Endothelial cell of umbilical vein (primary cell): ENCODE data around the gene RAD51B. TPM values are rescaled to one million over a fixed set of nuclear protein-coding genes. Genes with fewer than 3 reads are reported as not detected.

ENCODE experiments used
- BruUV-seq: library from RNA; stranded (reverse); fragments of 400-500 nt; replicated peaks from 2 replicates; lab custom pipeline; 2021; lab: Mats Ljungman, UMichigan
- CTCF ChIA-PET: fragments of 300-600, 350-600 bp; sonication (Branson Sonifier 250); formaldehyde crosslinking; loops from one replicate; lab custom pipeline; 2021; ENCODE audit warnings: antibody characterized with exemption, inconsistent platforms; lab: Charles Lee
- POLR2A ChIA-PET: fragments of 300-600, 350-600 bp; sonication (Branson Sonifier 250); formaldehyde crosslinking; loops from one replicate; lab custom pipeline; 2021; ENCODE audit warnings: antibody characterized with exemption, inconsistent platforms; lab: Charles Lee
- DNase-seq: peaks from one replicate; pipeline ENCODE4 v3.0.0-alpha.2; 2011; ENCODE audit warnings: low read depth, low spot score
- FAIRE-seq: peaks from 2 replicates; lab custom pipeline; 2011; peaks lifted over from hg19 to GRCh38; lab: Jason Lieb, UNC
- H2AFZ ChIP-seq: 2 replicates; pipeline ENCODE4 v1.6.0; 2012; ENCODE audit warnings: low read depth, low read length, control low read depth, inconsistent platforms
- H3K27ac ChIP-seq: 2 replicates; pipeline ENCODE4 v1.5.1; 2011; ENCODE audit warnings: low read depth, mild to moderate bottlenecking, control low read depth, low read length, moderate library complexity; ENCODE audit not compliant: insufficient read depth
- H3K27me3 ChIP-seq, 2 experiments: 2 replicates each; pipeline versions ENCODE4 v1.6.0 to v1.6.1; 2011; ENCODE audit warnings: low read length in 2 of 2, mixed read lengths in 1 of 2; ENCODE audit not compliant: control insufficient read depth in 2 of 2, insufficient read depth in 2 of 2
- H3K36me3 ChIP-seq, 2 experiments: 2 replicates in 1 of 2; 3 replicates in 1 of 2; pipeline ENCODE4 v1.5.1; 2011; ENCODE audit warnings: low read length in 2 of 2, mild to moderate bottlenecking in 1 of 2, moderate library complexity in 1 of 2; ENCODE audit not compliant: control insufficient read depth in 2 of 2, insufficient read depth in 2 of 2; ENCODE audit errors: extremely low read depth in 1 of 2
- H3K4me1 ChIP-seq: 3 replicates; pipeline ENCODE4 v1.5.1; 2011; ENCODE audit warnings: mild to moderate bottlenecking, low read length; ENCODE audit not compliant: control insufficient read depth, insufficient read depth; ENCODE audit errors: extremely low read depth
- H3K4me2 ChIP-seq: 2 replicates; pipeline ENCODE4 v1.6.1; 2011; ENCODE audit warnings: low read length, control low read depth, mixed read lengths; ENCODE audit not compliant: insufficient read depth
- H3K4me3 ChIP-seq, 3 experiments: fragments of 200-600 bp in 1 of 3; sonication (generic), shearing (Covaris generic) in 1 of 3; replicated peaks in 1 of 3; 2 replicates each; pipeline ENCODE4 v1.5.1; 2011 to 2016; ENCODE audit warnings: control low read depth in 3 of 3, low read length in 3 of 3, mild to moderate bottlenecking in 2 of 3, inconsistent platforms in 1 of 3, low read depth in 1 of 3, moderate library complexity in 1 of 3; ENCODE audit not compliant: insufficient read depth in 1 of 3
- H3K79me2 ChIP-seq: 2 replicates; pipeline ENCODE4 v1.6.0; 2012; ENCODE audit warnings: low read length, inconsistent platforms; ENCODE audit not compliant: control insufficient read depth, insufficient read depth
- H3K9ac ChIP-seq: replicated peaks from 2 replicates; pipeline ENCODE3; 2011; ENCODE audit warnings: low read length, control low read depth; ENCODE audit not compliant: insufficient read depth; ENCODE audit errors: extremely low read depth
- H3K9me1 ChIP-seq: replicated peaks from 3 replicates; pipeline ENCODE4 v1.6.0; 2011; ENCODE audit warnings: mild to moderate bottlenecking, low read length; ENCODE audit not compliant: control insufficient read depth, insufficient read depth; ENCODE audit errors: extremely low read depth
- H3K9me3 ChIP-seq: replicated peaks from 2 replicates; pipeline ENCODE4 v1.5.1; 2012; ENCODE audit warnings: low read length, inconsistent platforms; ENCODE audit not compliant: control insufficient read depth, insufficient read depth
- H4K20me1 ChIP-seq: replicated peaks from 2 replicates; pipeline ENCODE3; 2011; ENCODE audit warnings: mild to moderate bottlenecking, low read length; ENCODE audit not compliant: control insufficient read depth, insufficient read depth; ENCODE audit errors: extremely low read depth
- EZH2 ChIP-seq: IDR thresholded peaks from 2 replicates; pipeline ENCODE4 v1.6.1; 2012; ENCODE audit warnings: borderline replicate concordance, low read depth, mild to moderate bottlenecking, moderate library complexity, low read length, inconsistent platforms; ENCODE audit not compliant: severe bottlenecking
- FOS ChIP-seq: IDR thresholded peaks from 2 replicates; pipeline ENCODE4 v1.6.1; 2011; ENCODE audit warnings: mild to moderate bottlenecking, low read length, moderate library complexity, borderline replicate concordance; ENCODE audit not compliant: insufficient read depth
- JUN ChIP-seq: IDR thresholded peaks from 2 replicates; pipeline ENCODE4 v1.6.1; 2011; ENCODE audit warnings: borderline replicate concordance, low read depth; ENCODE audit not compliant: insufficient read length, insufficient read depth
- MYC ChIP-seq: IDR thresholded peaks from one replicate; pipeline ENCODE4 v1.6.1; 2011; ENCODE audit warnings: mild to moderate bottlenecking, low read depth, low read length
- POLR2A ChIP-seq: IDR thresholded peaks from 2 replicates; pipeline ENCODE4 v1.6.1; 2012; ENCODE audit warnings: low read depth, mild to moderate bottlenecking, control low read depth, low read length
- dilution Hi-C: fragments of 300-500 bp; cut with MboI; formaldehyde crosslinking; loops from one replicate; pipeline ENCODE4 v1.15.0; 2019; ENCODE audit warnings: low sequenced_read_pairs; ENCODE audit not compliant: extremely low pct_ligation_motif_present
- intact Hi-C: fragments of 100-400 bp; cut with micrococcal nuclease; formaldehyde crosslinking; loops from one replicate; pipeline ENCODE4 v1.10.0; 2022
- polyA plus RNA-seq, 4 experiments: library from polyadenylated mRNA; depleted of rRNA in 3 of 4; stranded (reverse) in 3 of 4; unstranded in 1 of 4; fragments of >200 nt; gene quantifications; 2 replicates each; pipeline versions ENCODE4 v1.2.1 to v1.2.3, GENCODE V29; 2011 to 2012; ENCODE audit warnings: missing spikeins in 1 of 4
- total RNA-seq: library from RNA; stranded (reverse); gene quantifications from 2 replicates; pipeline ENCODE4 v1.2.3, GENCODE V29; 2021
- TF ChIP-seq, protein P1 (sequence below), 2 donors: IDR thresholded peaks; 1 replicate in 1 of 2; 2 replicates in 1 of 2; pipeline ENCODE4 v1.5.1; 2011; ENCODE audit warnings: low read length in 2 of 2, mild to moderate bottlenecking in 2 of 2, moderate library complexity in 2 of 2, control low read depth in 1 of 2, inconsistent platforms in 1 of 2, low read depth in 1 of 2; ENCODE audit not compliant: insufficient read depth in 1 of 2; ENCODE audit errors: extremely low read depth in 1 of 2

The RAD51B gene
- total and polyA plus RNA-seq, 2 donors (not counting 3 experiments of a cell fraction or from before 2014, with no cell fraction given): 3.9 to 19.0 TPM

- Histone ChIP-seq H3K27ac (no peak overlapping the region), H3K27me3 (no peaks in the 10 kb centered on the region), H3K9me3 (no peaks in the 10 kb centered on the region), H3K79me2 (no peaks in the 10 kb centered on the region), H3K4me1 (no peaks in the 10 kb centered on the region), H3K9me1 (no peaks in the 10 kb centered on the region), H3K4me2 (no peak overlapping the region), H3K4me3 (no peak overlapping the region), H4K20me1 (no peaks in the 10 kb centered on the region), H3K36me3 (no peaks in the 10 kb centered on the region), H3K9ac (no peak overlapping the region), H2AFZ (no peak overlapping the region)
- CTCF ChIA-PET: interaction anchor here (1.5 to 2.3 kb wide), 3 partner anchors 9 to 20 kb away, joined by 4 to 8 read pairs (median 6); no protein-coding TSS in a partner anchor
- dilution Hi-C loops: no loop called here
- DNase-seq: no peak
- FAIRE-seq: peak; percentile 47
- BruUV-seq: no TSS peak
- POLR2A ChIA-PET: no interaction called here
- intact Hi-C loops: no loop called here
- TF ChIP-seq EZH2: no peak
- no peak for TF ChIP-seq POLR2A
- TF ChIP-seq JUN: no peak
- TF ChIP-seq, protein P1, sequence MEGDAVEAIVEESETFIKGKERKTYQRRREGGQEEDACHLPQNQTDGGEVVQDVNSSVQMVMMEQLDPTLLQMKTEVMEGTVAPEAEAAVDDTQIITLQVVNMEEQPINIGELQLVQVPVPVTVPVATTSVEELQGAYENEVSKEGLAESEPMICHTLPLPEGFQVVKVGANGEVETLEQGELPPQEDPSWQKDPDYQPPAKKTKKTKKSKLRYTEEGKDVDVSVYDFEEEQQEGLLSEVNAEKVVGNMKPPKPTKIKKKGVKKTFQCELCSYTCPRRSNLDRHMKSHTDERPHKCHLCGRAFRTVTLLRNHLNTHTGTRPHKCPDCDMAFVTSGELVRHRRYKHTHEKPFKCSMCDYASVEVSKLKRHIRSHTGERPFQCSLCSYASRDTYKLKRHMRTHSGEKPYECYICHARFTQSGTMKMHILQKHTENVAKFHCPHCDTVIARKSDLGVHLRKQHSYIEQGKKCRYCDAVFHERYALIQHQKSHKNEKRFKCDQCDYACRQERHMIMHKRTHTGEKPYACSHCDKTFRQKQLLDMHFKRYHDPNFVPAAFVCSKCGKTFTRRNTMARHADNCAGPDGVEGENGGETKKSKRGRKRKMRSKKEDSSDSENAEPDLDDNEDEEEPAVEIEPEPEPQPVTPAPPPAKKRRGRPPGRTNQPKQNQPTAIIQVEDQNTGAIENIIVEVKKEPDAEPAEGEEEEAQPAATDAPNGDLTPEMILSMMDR (IDR thresholded peaks at IDR 0.05; ENCODE audit: extremely low read depth in 1 of 2, insufficient read depth in 1 of 2, low read depth in 1 of 2, low read length in 2 of 2): no peak
- TF ChIP-seq MYC: no peak
- no peak for TF ChIP-seq FOS
Measured at GRCh38 chr14:68518761-68519670, 699.4 kb downstream of the RAD51B start.
